Embryonic facial prominence (tissue), 1 donor: ENCODE results near the gene HSPA8.

Experiments
- DNase-seq: peaks from one replicate; pipeline ENCODE4 v3.0.0-alpha.2; 2016; ENCODE audit errors: extremely low spot score

Gene HSPA8

DNA sequence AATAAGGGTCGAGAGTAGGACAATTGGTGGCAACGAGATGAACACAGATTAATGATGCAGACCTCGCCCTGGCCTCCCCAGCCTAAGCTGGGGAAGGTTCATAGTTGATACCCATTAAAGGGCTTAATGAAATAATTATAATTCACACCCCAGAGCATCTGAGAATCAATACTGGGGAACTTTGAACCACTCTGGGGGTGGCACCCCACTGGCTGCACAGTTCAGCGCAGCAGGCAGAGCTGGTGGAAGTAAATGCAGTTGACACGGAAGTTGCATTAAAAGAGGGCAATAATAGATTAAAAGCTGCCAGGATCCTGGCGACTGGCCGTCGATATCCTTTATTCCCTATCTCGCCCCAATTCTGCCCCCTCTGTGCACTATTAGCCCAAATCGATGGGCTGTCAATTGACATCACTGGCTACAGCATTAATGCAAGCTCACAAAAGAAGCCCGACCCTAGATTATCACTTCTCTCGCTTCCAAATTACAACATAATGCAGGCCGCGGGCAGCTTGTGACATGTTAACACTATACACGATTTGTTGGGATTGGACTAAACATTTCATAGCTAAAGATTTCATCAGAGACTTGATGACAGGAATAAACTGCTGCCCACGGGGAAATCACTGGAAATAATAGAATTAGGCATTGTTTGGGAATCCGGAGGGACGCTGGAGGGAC lies 14.5 kb downstream of the HSPA8 start:
- DNase-seq: no peak

DNA sequence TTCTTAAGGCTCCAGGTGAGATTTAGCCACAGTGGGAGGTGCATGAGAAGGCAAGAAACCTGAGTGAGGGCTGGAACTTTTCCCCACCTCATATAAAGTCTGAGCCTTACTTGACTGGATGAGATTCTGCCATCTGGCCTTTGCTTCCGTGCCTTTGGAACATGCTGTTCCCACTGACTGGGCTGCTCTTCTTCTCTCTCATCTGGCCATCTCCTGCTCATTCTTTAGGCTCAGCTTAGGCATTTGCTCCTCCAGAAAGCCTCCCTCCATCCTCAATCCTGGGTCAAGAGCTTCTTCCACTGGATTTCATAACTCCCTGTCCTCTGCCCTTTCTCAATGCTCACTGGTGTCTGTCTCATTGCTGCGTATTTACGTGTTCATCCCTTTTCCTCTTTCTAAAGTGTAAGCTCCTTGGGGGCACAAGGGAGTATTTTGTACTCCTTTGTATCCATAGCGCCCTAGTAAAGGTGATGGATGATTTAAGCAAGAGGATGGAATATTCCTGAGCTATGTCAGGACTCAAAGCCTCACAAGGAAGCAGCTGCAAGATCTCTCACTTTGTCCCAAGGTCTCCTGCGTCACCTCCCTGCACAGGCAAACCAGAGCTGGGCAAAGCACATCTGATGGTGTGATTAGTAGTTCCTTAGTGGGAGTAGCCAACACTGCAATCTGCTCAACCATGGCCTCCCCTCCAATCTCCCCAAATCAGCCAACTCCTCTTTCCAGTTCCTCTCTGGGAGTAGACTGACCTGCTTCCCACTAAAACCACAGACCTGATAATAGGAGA lies 15.3 kb downstream of the HSPA8 start:
- no peak for DNase-seq

DNA sequence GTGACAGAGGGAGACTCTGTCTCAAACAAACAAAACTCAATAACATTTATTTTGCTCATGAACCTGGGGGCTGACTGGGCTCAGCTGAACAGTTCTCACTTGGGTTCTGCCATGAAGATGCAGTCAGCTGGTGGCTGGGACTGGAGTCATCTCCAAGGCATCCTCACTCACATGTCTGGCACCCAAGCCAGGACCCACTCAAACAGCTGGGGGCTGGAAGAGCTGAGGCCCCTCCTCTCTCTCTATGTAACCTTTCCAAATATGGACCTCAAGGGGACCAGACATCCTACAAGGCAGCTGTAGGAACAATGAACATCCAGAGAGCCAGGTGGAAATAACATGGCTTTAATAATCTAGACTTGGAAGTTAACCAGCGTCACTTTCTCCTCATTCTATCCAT lies 16.8 kb downstream of the HSPA8 start:
- DNase-seq: no peak

- no peak for DNase-seq
Measured at GRCh38 chr11:123041185-123041584, 20.8 kb downstream of the HSPA8 start.

GRCh38 chr11:123040111-123040432 lies 21.9 kb downstream of the HSPA8 start:
- DNase-seq: no peak

GRCh38 chr11:123035831-123036230 lies 26.1 kb downstream of the HSPA8 start:
- no peak for DNase-seq

DNA sequence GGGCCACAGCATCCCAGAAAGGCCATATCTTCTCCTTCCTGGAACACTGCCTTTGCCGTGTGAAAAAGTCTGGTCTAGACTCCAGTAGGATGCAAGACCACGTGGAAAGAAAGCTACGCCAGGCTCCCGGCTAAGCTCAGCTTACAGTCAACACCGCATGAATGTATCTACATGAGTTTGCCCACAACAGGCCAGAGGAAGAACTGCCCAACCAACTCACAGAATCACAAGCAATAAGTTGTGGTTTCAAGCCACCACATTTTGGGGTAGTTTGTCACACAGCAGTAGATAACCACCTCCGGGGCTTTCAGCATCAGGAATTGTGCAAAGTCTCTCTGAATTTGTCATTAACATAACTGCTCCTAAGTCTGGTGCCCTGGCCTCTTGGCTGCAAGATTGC lies 27.3 kb downstream of the HSPA8 start:
- DNase-seq: no peak

GRCh38 chr11:123033895-123034294 lies 28.0 kb downstream of the HSPA8 start:
- no peak for DNase-seq

- DNase-seq: no peak
Measured at GRCh38 chr11:123030517-123030916, 31.4 kb downstream of the HSPA8 start.

- no peak for DNase-seq
Measured at GRCh38 chr11:123020968-123021367, 41.0 kb downstream of the HSPA8 start.

DNA sequence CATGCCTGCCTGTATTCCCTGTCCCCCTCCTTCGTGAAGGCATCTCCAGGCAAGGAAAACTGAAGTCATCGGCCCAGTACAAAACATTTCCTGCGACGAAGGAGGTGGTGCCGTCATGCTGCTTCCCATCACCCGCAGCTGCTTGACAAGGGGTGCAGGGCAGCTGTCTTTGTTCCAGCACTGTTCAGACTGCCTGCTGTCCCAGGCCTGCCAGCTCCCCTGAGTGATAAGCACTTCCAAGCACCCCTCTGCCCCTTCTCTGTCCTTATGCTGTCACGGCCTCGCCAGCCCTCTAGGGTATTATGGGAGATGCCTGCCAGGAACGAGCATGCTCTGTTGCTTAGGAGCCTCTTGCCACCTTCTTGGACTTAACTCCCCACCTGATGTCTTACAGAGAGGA lies 43.2 kb downstream of the HSPA8 start:
- no peak for DNase-seq

DNA sequence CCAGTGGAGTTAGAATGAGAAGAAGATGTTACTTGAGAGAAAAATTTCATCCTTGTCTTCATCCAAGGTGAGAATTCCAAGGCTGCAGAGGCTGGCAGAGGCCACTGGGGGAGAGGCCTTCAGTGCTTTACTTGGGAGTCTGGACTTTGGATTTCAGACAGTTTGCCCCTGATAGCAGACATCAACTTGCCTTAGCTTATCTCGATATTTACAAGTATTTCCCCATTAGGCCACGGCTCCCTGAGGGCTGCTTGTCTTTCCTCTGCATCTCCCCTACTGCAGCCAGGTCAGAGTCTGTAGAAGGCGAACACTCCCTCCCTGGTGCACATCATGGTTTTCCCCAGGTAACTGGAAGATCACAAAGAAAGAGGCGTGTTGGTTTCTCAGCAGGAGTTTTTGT lies 50.4 kb downstream of the HSPA8 start:
- no peak for DNase-seq
